SK-N-SH treated with all-trans-retinoic acid at 6 μM for 48 hours (cell line): ENCODE data around the gene COL4A2.

Source experiments
- CREB5 ChIP-seq: fragments of 250-450 bp; sonication (Bioruptor Pico); IDR thresholded peaks from 2 replicates; pipeline ENCODE4 v1.5.1; 2020; ENCODE audit warnings: low read depth, mild to moderate bottlenecking, moderate library complexity
- CSDC2 ChIP-seq: fragments of 250-450 bp; sonication (Bioruptor Pico); IDR thresholded peaks from 2 replicates; pipeline ENCODE4 v1.5.0; 2020; ENCODE audit warnings: mild to moderate bottlenecking, moderate library complexity
- GLIS3 ChIP-seq: fragments of 250-450 bp; sonication (Bioruptor Pico); IDR thresholded peaks from 2 replicates; pipeline ENCODE4 v1.5.0; 2020; ENCODE audit warnings: mild to moderate bottlenecking, moderate library complexity
- PATZ1 ChIP-seq: fragments of 250-450 bp; sonication (Bioruptor Pico); IDR thresholded peaks from 2 replicates; pipeline ENCODE4 v1.8.0; 2020; ENCODE audit warnings: mild to moderate bottlenecking, moderate library complexity, borderline replicate concordance
- PPARA ChIP-seq: fragments of 250-450 bp; sonication (Bioruptor Pico); IDR thresholded peaks from 2 replicates; pipeline ENCODE4 v1.5.0; 2020; ENCODE audit warnings: mild to moderate bottlenecking, borderline replicate concordance
- RARB ChIP-seq: fragments of 250-450 bp; sonication (Bioruptor Pico); IDR thresholded peaks from 2 replicates; pipeline ENCODE4 v1.8.0; 2021; ENCODE audit warnings: mild to moderate bottlenecking, moderate library complexity
- SNAI2 ChIP-seq: fragments of 250-450 bp; sonication (Bioruptor Pico); IDR thresholded peaks from 2 replicates; pipeline ENCODE4 v1.5.0; 2020; ENCODE audit warnings: mild to moderate bottlenecking, moderate library complexity
- TCF4 ChIP-seq: fragments of 250-450 bp; sonication (Bioruptor Pico); IDR thresholded peaks from 2 replicates; pipeline ENCODE4 v1.8.0; 2021; ENCODE audit warnings: mild to moderate bottlenecking, moderate library complexity, borderline replicate concordance
- TOX ChIP-seq: fragments of 250-450 bp; sonication (Bioruptor Pico); IDR thresholded peaks from 2 replicates; pipeline ENCODE4 v1.8.0; 2021; ENCODE audit warnings: mild to moderate bottlenecking, moderate library complexity, borderline replicate concordance
- TSHZ2 ChIP-seq: fragments of 250-450 bp; sonication (Bioruptor Pico); IDR thresholded peaks from 2 replicates; pipeline ENCODE4 v1.5.0; 2020; ENCODE audit warnings: mild to moderate bottlenecking, moderate library complexity
- ZC3H10 ChIP-seq: fragments of 250-450 bp; sonication (Bioruptor Pico); IDR thresholded peaks from 2 replicates; pipeline ENCODE4 v1.5.1; 2021; ENCODE audit warnings: mild to moderate bottlenecking, moderate library complexity
- ZFP3 ChIP-seq: fragments of 250-450 bp; sonication (Bioruptor Pico); IDR thresholded peaks from 2 replicates; pipeline ENCODE4 v1.5.0; 2020; ENCODE audit warnings: mild to moderate bottlenecking, moderate library complexity
- ZFP30 ChIP-seq: fragments of 450-650 bp; formaldehyde crosslinking; IDR thresholded peaks from 2 replicates; pipeline ENCODE4 v1.5.0; 2022; ENCODE audit warnings: mild to moderate bottlenecking, moderate library complexity

DNA sequence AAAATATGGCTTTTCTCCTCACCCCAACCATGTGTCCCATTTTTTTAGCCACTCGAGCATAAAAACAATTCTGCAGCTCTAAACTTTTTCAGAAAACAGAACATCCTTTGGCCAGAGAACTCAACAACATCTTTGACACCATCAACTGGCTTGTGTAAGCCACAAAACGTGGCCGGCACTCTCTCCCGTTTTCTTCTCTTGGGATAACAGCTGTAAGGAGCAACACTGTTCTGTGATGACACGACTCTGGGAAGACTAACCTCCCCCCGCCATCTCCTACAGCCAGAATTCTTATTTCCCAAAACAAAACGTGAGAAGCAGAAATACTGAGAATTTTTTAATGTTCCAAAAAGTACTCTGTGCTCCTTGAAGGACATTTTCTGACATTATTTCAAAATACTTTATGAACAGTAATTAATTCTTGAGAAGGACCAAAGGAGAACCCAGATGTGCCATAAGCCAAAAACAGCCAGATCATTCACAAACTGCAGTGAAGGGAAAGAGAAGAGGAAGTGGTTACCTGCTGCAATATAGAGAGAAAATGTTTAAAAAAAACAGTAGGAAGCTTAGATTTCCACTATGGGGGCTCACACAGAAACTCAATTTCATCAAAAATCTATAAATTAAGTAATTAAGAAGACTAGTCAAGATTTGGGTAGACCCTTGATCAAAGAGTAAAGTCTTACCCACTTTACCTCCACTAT is 25.9 kb upstream of the COL4A2 start:
- TF ChIP-seq CREB5 (CRISPR knock-in tag) (no peak), CSDC2 (CRISPR knock-in tag) (no peak), PATZ1 (CRISPR knock-in tag) (no peak), TOX (CRISPR knock-in tag) (no peak), ZFP3 (CRISPR knock-in tag) (no peak), TSHZ2 (CRISPR knock-in tag) (no peak), RARB (CRISPR knock-in tag) (no peak), ZC3H10 (CRISPR knock-in tag) (no peak), GLIS3 (CRISPR knock-in tag) (no peak), TCF4 (CRISPR knock-in tag) (no peak), PPARA (CRISPR knock-in tag) (no peak), SNAI2 (CRISPR knock-in tag) (no peak), ZFP30 (CRISPR knock-in tag) (no peak)
